ENCODE results near the gene ADGRA1.

DNA sequence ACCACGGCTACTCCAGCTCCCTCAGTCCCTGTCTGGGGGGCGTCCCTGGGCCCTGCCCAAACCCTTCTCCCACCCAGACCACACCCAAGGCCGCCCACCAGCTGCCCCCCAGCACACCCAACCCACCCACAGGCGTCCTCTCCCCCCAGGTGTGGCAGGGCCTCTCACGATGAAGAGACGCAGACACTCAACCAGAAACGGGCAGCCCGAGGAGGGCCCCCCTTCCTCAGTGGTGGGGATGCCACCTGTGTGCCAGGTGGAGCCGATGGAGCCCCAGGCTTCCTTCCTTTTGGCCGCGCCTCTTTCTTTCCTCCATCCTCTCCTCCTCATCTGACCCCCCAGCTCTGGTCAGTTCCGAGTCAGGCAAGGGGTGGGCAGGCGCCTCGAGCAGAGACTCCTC is 28.7 kb downstream of the ADGRA1 start:
- TF ChIP-seq POLR2A (IDR thresholded peaks at IDR 0.05), result no peak
- TF ChIP-seq, protein P1, sequence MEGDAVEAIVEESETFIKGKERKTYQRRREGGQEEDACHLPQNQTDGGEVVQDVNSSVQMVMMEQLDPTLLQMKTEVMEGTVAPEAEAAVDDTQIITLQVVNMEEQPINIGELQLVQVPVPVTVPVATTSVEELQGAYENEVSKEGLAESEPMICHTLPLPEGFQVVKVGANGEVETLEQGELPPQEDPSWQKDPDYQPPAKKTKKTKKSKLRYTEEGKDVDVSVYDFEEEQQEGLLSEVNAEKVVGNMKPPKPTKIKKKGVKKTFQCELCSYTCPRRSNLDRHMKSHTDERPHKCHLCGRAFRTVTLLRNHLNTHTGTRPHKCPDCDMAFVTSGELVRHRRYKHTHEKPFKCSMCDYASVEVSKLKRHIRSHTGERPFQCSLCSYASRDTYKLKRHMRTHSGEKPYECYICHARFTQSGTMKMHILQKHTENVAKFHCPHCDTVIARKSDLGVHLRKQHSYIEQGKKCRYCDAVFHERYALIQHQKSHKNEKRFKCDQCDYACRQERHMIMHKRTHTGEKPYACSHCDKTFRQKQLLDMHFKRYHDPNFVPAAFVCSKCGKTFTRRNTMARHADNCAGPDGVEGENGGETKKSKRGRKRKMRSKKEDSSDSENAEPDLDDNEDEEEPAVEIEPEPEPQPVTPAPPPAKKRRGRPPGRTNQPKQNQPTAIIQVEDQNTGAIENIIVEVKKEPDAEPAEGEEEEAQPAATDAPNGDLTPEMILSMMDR (IDR thresholded peaks at IDR 0.05), result no peak
